GM12875 (cell line): ENCODE data around the gene C1QL1.

Source experiments
- H3K4me3 ChIP-seq: one replicate; pipeline ENCODE4 v1.5.1; 2011; ENCODE audit warnings: low read depth, low read length, control low read depth
- TF ChIP-seq, protein P1 (sequence below): IDR thresholded peaks from 2 replicates; pipeline ENCODE4 v1.5.1; 2011; ENCODE audit warnings: low read depth, mild to moderate bottlenecking, control low read depth, inconsistent platforms, low read length, moderate library complexity, borderline replicate concordance; ENCODE audit not compliant: insufficient read depth

C1QL1 gene

DNA sequence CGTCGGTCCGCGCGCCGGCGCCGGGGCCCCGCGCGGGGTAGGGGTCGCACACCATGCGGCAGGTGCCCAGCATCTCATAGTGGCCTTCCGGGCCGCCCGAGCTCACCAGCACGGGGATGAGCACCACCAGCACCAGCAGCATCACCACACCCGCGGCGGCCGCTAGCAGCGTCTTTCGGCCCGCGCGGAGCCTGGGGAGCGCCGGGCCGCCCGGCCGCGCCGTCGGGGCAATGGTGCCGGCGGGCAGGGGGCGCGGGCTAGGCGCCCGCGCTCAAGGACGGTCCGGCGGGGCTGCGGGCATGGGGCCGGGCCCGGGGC is 237 bp downstream of the C1QL1 start:
- TF ChIP-seq, protein P1, sequence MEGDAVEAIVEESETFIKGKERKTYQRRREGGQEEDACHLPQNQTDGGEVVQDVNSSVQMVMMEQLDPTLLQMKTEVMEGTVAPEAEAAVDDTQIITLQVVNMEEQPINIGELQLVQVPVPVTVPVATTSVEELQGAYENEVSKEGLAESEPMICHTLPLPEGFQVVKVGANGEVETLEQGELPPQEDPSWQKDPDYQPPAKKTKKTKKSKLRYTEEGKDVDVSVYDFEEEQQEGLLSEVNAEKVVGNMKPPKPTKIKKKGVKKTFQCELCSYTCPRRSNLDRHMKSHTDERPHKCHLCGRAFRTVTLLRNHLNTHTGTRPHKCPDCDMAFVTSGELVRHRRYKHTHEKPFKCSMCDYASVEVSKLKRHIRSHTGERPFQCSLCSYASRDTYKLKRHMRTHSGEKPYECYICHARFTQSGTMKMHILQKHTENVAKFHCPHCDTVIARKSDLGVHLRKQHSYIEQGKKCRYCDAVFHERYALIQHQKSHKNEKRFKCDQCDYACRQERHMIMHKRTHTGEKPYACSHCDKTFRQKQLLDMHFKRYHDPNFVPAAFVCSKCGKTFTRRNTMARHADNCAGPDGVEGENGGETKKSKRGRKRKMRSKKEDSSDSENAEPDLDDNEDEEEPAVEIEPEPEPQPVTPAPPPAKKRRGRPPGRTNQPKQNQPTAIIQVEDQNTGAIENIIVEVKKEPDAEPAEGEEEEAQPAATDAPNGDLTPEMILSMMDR = no peak
- H3K4me3 ChIP-seq = no peak overlapping the region

DNA sequence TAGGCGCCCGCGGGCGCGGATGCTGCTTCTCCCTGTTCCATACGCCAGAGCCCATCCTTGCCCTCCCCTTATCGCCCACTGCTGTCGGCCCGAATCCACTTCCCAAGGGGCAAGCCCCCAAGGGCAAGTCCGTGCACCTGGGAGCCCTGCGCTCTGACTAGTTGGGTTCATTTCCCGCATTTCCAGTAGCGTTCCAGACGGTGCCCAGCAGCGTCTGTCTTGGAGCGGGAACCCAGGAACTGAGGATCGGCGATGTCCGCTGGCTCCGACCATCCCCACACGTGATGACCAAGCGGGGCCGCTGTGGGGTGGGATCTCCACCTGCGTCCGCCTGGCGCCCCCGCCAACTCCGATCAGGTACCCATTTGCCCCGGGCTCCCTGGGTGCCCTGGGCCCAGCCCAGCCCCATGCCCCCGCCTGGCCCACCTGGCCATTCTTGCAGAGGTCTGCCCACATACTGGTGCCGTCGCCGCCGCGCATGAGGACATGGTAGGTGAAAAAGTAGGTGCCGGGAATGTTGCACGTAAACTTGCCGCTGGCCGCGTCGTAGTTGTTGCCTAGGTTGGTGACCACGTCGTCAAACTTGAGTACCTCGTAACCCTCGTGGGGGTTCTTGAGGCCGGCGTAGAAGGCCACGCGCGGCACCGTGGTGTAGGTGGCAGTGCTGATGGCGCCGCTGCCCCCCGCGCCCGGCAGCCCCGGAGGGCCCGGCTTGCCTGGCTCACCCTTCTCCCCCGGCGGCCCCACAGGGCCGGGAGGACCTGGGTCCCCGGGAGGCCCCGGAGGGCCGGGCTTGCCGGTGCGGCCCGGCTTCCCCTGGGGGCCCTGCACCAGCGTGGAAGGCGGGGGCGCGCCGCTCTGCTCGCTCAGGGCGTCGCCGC is 837 bp downstream of the C1QL1 start:
- no peak overlapping the region for H3K4me3 ChIP-seq
- TF ChIP-seq, protein P1 = no peak

DNA sequence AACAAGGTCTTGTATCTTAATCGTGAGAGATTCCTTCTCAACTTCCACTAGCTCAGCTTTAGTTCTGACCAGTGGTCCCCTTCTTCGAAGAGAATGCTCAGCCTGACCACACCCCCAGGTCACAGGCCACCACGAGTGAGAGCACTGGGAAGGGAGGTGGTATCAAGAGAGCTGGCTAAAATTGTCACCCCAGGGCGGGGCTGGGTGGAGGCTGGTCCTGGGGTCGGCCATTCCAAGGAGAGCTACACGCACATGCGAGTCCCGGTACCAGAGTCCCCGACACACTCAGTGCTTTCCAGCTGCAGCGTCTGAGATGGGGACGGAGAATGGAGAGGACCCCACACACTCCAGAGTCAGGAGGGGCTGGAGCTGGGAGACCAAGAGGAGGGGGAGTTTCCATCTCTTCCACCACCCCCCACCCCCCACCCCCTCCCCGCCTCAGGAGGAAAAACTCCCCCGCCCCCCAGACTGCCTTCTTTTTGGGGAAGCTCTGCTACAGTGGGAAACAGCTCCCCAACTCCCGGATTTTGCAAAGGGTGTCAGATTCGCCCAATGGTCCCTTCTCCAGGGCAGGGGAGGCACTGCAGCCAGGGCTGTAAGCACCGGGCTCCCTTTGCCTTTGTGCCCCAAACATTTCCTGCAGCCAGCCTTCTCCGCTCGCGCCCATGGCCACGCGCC is 1.6 kb downstream of the C1QL1 start:
- TF ChIP-seq, protein P1 = no peak
- no peak overlapping the region for H3K4me3 ChIP-seq

DNA sequence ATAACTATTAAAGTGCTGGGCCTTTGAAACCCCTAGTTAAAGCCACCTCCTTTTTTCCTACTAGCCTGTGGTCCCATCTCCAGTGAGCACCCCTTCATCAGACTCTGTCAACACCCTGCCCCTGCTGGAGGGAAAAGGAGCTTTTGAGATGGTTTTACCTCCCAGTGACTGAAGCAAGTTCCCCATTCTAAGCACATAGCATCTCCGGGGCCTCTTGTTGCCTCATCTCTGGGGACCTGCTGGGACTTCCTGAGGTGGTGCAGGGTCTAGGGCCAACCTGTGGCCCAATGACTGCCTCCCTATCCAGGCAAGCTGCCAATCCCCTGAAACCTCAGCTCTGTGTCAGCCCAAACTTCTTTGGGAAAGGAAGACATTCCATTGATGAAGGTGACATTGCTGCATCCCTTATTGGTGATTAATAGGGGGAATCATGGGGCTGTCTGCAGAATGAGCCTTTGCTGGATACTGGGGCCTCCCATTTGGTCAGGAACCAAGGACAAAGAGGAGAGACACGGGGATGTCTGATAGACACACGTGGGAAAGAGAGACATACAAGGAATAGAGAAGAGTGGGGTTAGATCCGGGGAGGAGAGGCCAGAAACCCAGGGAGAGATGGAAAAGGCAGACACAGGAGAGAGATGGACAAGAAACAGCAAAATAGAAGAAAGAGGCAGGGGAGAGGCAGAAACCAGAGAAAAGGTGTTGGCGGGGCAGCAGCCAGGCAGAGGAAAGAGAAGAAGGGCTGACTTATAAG is 2.4 kb downstream of the C1QL1 start:
- H3K4me3 ChIP-seq = no peak overlapping the region
- TF ChIP-seq, protein P1 = no peak

DNA sequence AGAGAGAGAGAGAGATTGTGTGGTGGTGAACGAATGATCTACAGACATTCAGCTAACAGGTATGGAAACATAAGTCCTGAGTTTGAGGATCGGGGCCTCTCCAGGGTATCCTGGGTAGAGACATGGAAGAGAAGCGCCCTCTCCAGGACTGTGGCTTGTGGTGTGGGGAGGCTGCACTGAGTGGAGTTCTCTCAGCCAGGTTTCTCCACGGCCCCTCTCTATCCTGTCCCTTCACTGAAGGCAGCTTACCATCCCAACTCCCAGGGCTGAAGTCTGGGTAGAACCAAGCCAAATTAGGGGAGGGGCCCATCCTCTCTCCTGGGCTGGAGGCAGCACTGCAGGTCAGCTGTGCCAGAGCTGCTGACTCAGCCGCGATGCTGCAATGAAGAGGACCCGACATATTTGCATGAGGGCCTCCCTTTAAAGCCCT is 6.2 kb downstream of the C1QL1 start:
- TF ChIP-seq, protein P1 = no peak
- H3K4me3 ChIP-seq = no peak overlapping the region

DNA sequence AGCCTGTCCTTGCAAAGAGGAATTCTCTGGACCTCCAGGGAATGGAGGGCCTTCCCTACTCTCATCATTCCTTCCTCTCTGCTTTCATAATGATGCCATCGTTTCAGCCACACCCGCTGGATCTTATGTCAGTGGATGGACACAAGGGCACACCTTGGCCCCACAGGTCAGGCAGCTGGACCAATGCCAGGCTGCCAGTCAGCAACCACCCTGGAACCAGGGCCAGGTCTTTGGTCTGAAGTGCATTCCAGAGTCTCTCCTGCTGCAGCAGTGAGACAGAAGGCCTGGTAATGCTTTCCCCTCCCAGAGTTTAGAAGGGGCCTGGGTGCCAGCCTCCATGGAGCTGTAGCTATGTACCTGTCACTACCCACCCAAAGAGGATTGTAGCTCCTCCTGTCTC is 7.4 kb downstream of the C1QL1 start:
- no peak overlapping the region for H3K4me3 ChIP-seq
- TF ChIP-seq, protein P1 = no peak
